GM12878 (cell line): ENCODE data around the gene CD93.

Source experiments
- BHLHE40 ChIP-seq, 2 experiments: fragments of 450-650 bp in 1 of 2; IDR thresholded peaks; 2 replicates each; pipeline ENCODE4 v1.6.1; 2011 to 2017; ENCODE audit warnings: low read depth in 2 of 2, borderline replicate concordance in 1 of 2, improper control_type of control experiment in 1 of 2, low read length in 1 of 2, mild to moderate bottlenecking in 1 of 2
- BRCA1 ChIP-seq: IDR thresholded peaks from 2 replicates; pipeline ENCODE4 v1.6.1; 2011; ENCODE audit warnings: low read depth, low read length, improper control_type of control experiment
- HCFC1 ChIP-seq: fragments of 150-350 bp; IDR thresholded peaks from 2 replicates; pipeline ENCODE4 v1.6.1; 2014; ENCODE audit warnings: low read length
- RAD21 ChIP-seq: IDR thresholded peaks from 2 replicates; pipeline ENCODE4 v1.6.1; 2011; ENCODE audit warnings: mild to moderate bottlenecking, low read depth, low read length, moderate library complexity; ENCODE audit not compliant: insufficient read depth
- YY1 ChIP-seq: IDR thresholded peaks from 2 replicates; pipeline ENCODE4 v1.6.1; 2011; ENCODE audit warnings: low read depth, mild to moderate bottlenecking, low read length
- TF ChIP-seq, protein P1 (sequence below), 3 experiments: IDR thresholded peaks in 2 of 3; conservative IDR thresholded peaks in 1 of 3; 2 replicates each; pipeline ENCODE4 v1.5.1; 2011; ENCODE audit warnings: low read depth in 3 of 3, low read length in 3 of 3, mild to moderate bottlenecking in 3 of 3, control low read depth in 2 of 3, moderate library complexity in 2 of 3, inconsistent platforms in 1 of 3, mixed read lengths in 1 of 3; ENCODE audit not compliant: control insufficient read depth in 2 of 3, insufficient read depth in 1 of 3; ENCODE audit errors: extremely low read depth in 1 of 3
- TF ChIP-seq, protein P2 (sequence below): fragments of 450-650 bp; IDR thresholded peaks from 2 replicates; pipeline ENCODE4 v1.6.1; 2016; ENCODE audit warnings: mild to moderate bottlenecking
- TF ChIP-seq, protein P3 (sequence below): IDR thresholded peaks from 2 replicates; pipeline ENCODE4 v1.6.1; 2011; ENCODE audit warnings: low read depth, mild to moderate bottlenecking, low read length, moderate library complexity, borderline replicate concordance; ENCODE audit errors: extremely low read depth

DNA sequence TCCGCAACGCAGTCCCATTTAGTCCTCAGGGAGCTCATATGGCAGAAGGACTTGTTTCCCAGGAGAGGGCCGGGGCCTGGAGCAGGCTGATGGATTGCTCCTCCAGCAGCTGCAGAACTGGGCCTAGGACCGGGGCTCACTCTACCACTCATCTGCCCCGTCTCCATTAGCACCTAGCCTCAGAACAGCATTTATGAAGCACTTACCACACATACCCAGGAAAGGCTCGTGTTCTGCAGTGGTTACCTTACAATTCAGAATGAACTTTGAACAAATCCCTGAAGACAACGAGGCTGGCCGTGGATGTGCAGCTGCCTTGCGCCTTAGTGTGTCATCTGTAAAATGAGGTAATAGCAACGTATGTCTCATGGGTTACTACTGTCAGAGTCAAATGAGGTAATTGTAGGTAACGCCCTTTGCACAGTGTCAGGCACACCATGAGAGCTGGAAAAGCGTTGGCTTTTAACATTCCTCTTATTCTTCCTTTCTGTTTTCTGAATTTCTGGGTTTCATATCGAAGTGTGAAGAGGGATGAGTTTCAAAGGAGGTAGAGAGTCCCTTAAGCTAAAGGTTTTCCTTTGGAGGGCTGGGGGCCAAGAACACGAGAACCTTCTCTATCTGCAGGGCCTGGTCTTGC, 46.3 kb upstream of the CD93 start:
- TF ChIP-seq, protein P1, sequence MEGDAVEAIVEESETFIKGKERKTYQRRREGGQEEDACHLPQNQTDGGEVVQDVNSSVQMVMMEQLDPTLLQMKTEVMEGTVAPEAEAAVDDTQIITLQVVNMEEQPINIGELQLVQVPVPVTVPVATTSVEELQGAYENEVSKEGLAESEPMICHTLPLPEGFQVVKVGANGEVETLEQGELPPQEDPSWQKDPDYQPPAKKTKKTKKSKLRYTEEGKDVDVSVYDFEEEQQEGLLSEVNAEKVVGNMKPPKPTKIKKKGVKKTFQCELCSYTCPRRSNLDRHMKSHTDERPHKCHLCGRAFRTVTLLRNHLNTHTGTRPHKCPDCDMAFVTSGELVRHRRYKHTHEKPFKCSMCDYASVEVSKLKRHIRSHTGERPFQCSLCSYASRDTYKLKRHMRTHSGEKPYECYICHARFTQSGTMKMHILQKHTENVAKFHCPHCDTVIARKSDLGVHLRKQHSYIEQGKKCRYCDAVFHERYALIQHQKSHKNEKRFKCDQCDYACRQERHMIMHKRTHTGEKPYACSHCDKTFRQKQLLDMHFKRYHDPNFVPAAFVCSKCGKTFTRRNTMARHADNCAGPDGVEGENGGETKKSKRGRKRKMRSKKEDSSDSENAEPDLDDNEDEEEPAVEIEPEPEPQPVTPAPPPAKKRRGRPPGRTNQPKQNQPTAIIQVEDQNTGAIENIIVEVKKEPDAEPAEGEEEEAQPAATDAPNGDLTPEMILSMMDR (IDR thresholded peaks at IDR 0.05 in 2 of 3, conservative IDR thresholded peaks at IDR 0.05 in 1 of 3; ENCODE audit: control insufficient read depth in 2 of 3, extremely low read depth in 1 of 3, insufficient read depth in 1 of 3, low read depth in 3 of 3, low read length in 3 of 3), result no peak
- TF ChIP-seq, protein P2, sequence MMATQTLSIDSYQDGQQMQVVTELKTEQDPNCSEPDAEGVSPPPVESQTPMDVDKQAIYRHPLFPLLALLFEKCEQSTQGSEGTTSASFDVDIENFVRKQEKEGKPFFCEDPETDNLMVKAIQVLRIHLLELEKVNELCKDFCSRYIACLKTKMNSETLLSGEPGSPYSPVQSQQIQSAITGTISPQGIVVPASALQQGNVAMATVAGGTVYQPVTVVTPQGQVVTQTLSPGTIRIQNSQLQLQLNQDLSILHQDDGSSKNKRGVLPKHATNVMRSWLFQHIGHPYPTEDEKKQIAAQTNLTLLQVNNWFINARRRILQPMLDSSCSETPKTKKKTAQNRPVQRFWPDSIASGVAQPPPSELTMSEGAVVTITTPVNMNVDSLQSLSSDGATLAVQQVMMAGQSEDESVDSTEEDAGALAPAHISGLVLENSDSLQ, result no peak
- no peak for TF ChIP-seq BRCA1
- TF ChIP-seq YY1, result no peak
- TF ChIP-seq RAD21, result no peak
- TF ChIP-seq, protein P3, sequence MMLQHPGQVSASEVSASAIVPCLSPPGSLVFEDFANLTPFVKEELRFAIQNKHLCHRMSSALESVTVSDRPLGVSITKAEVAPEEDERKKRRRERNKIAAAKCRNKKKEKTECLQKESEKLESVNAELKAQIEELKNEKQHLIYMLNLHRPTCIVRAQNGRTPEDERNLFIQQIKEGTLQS, result no peak
- TF ChIP-seq BHLHE40 (IDR thresholded peaks at IDR 0.05; ENCODE audit: borderline replicate concordance in 1 of 2, low read depth in 2 of 2, low read length in 1 of 2), result no peak
- TF ChIP-seq HCFC1, result no peak
